ENCODE measurements around the gene VPS29.
A peak's percentile ranks its signal among the peaks of the same experiment; 100 is the strongest.

Gene VPS29

GRCh38 chr12:110453569-110454296, 48.2 kb downstream of the VPS29 start:
- TF ChIP-seq, protein P1, sequence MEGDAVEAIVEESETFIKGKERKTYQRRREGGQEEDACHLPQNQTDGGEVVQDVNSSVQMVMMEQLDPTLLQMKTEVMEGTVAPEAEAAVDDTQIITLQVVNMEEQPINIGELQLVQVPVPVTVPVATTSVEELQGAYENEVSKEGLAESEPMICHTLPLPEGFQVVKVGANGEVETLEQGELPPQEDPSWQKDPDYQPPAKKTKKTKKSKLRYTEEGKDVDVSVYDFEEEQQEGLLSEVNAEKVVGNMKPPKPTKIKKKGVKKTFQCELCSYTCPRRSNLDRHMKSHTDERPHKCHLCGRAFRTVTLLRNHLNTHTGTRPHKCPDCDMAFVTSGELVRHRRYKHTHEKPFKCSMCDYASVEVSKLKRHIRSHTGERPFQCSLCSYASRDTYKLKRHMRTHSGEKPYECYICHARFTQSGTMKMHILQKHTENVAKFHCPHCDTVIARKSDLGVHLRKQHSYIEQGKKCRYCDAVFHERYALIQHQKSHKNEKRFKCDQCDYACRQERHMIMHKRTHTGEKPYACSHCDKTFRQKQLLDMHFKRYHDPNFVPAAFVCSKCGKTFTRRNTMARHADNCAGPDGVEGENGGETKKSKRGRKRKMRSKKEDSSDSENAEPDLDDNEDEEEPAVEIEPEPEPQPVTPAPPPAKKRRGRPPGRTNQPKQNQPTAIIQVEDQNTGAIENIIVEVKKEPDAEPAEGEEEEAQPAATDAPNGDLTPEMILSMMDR (IDR thresholded peaks at IDR 0.05; ENCODE audit: borderline replicate concordance, control extremely low read depth, extremely low read depth, insufficient read depth, missing control alignments), result no peak
- DNase-seq (ENCODE audit: low spot score), result no peak
- in situ Hi-C loops (cut with MboI; ENCODE audit: low sequenced_read_pairs, unreplicated experiment), result loop anchor here (5.0 kb wide), 1 partner anchor 149 kb away; no protein-coding TSS in a partner anchor

GRCh38 chr12:110451263-110451662, 50.6 kb downstream of the VPS29 start:
- TF ChIP-seq, protein P1 (IDR thresholded peaks at IDR 0.05; ENCODE audit: borderline replicate concordance, control extremely low read depth, extremely low read depth, insufficient read depth, missing control alignments), result no peak
- no peak for DNase-seq (ENCODE audit: low spot score)
- in situ Hi-C loops (cut with MboI; ENCODE audit: low sequenced_read_pairs, unreplicated experiment), result loop anchor here (5.0 kb wide), 1 partner anchor 151 kb away; no protein-coding TSS in a partner anchor

DNA sequence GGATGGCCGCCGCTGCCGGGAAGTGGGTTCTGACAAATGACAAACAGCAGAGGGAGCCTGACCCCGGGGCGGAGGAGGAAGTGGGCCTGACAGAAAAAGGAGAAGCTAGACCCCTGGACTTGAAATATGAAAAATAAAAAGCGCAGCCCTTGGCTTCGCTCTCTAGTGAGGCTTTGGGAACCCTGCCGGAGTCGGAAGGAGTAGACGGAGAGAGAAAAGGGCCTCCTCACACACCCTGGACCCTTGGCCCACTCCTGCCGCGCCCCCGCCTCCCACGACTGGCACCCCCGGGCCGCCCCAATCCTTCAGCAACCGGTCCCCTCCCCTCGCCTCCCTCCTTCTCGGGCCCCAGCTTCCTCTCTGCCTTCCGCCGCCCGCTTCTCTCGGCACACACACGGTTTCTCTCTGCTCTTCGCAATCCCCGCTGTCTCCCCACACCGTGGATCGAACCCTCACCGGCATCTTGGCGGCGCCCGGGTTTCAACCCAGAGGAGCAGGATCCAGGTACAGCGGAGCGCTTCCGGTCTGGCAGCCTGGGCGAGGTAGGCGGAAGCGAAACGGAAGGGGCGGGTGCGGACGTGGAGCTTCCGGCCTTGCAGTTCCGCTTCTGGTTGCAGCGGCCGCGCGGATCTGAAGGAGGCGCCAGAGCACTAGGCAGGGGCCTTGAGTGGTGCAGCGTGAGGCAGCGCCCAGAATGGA, 52.0 kb downstream of the VPS29 start, which contains the start of gene ARPC3:
Gene ARPC3, minus strand, starts transcription at position 539 of the 699 bp plus-strand sequence. Its CDS starts 77 bp downstream, at position 462.
- TF ChIP-seq, protein P1 (IDR thresholded peaks at IDR 0.05; ENCODE audit: borderline replicate concordance, control extremely low read depth, extremely low read depth, insufficient read depth, missing control alignments), result peak; percentile 95
- in situ Hi-C loops (cut with MboI; ENCODE audit: low sequenced_read_pairs, unreplicated experiment), result loop anchor here (5.0 kb wide), 1 partner anchor 152 kb away; no protein-coding TSS in a partner anchor
- peak; percentile 94 for DNase-seq (ENCODE audit: low spot score)

GRCh38 chr12:110444455-110444854, 57.5 kb downstream of the VPS29 start:
- TF ChIP-seq, protein P1 (IDR thresholded peaks at IDR 0.05; ENCODE audit: borderline replicate concordance, control extremely low read depth, extremely low read depth, insufficient read depth, missing control alignments), result no peak
- no peak for DNase-seq (ENCODE audit: low spot score)
- in situ Hi-C loops (cut with MboI; ENCODE audit: low sequenced_read_pairs, unreplicated experiment), result no loop called here

Data from GM13976 (cell line).